Measurements from ENCODE around the gene FIZ1. TPM values are rescaled to one million over a fixed set of nuclear protein-coding genes. Genes with fewer than 3 reads are reported as not detected.

The FIZ1 gene
- total and polyA plus RNA-seq, 2 donors from 2014 or later, result 11.9 to 17.9 TPM

DNA sequence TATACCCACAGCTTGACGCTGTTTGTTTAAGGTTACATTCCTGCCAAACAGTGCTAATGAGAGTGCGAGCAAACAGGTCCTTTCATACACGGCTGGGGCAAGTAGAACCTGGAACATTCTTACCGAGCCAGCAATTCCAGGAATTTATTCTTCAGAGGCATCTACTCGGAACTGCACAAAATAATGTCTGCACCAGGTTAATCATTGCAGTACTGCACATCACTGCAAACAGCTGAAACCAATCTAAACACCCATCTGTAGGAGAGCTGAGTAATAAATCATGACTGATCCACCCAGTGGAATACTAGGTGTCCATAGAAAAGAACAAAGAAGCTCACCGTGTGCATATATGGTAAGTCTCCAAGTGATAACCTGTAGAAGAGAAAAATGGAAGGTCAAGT is 17.5 kb downstream of the FIZ1 start:
- Histone ChIP-seq H3K4me1 (ENCODE audit: control insufficient read depth in 2 of 3, insufficient read depth in 2 of 3, low read depth in 1 of 3, low read length in 3 of 3) (peaks cover 3 to 19% (median 9%) of the 10 kb centered on the region in 3 donors), H3K36me3 (ENCODE audit: control insufficient read depth in 2 of 3, insufficient read depth in 3 of 3, low read length in 3 of 3) (peaks cover 0 to 5% (median 0%) of the 10 kb centered on the region in 3 donors), H3K9ac (ENCODE audit: low read length in 3 of 3) (peak overlapping the region in 2 of 3 donors; percentile 27 to 46), H3K9me3 (ENCODE audit: control insufficient read depth in 2 of 3, insufficient read depth in 1 of 3, low read length in 3 of 3) (no peaks in the 10 kb centered on the region), H3K27ac (ENCODE audit: low read depth in 2 of 2, low read length in 2 of 2) (peak overlapping the region; percentile 64 to 83), H3K27me3 (ENCODE audit: control insufficient read depth, insufficient read depth, low read length) (no peaks in the 10 kb centered on the region), H3K4me3 (ENCODE audit: low read length in 3 of 3) (peak overlapping the region; percentile 31 to 75 (median 34))
- peak; percentile 19 for FAIRE-seq
- peak in 3 of 5 donors; percentile 61 to 87 (median 83) for DNase-seq
- TF ChIP-seq CTCF (IDR thresholded peaks at IDR 0.05; ENCODE audit: borderline replicate concordance, extremely low read depth, insufficient read depth), result no peak
- intact Hi-C loops (cut with DNase I), result no loop called here

DNA sequence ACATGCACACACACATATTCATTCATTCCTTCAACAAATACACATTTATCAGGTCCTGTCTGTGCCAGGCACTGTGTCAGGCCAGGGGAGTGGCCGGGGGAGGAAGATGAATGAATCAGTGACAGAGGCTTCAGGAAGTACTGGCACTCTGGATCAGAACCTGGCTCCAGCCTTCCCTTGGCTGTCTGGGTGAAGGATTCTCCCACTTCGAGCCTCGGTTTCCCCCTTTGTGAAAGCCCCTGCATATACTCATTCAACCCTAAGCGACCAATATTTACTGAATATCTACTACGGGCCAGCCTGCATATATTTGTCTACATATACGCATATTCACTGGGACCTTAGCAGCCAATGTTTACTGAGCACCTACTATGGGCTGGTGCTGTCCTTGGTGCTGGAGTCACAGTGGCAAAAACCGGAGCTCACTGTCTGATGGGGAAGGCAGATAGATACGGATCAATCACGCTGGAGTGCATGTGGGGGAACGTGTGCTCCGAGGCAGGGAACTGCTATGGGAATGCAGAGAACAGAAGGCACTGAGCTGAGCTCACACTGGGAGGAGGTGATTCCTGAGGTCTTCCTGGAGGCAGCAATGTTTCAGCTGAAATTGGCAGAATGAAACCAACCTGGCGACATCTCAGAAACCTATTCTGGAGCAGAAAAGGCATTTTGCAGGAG is 18.0 kb downstream of the FIZ1 start:
- no peaks in the 10 kb centered on the region for H3K27me3 ChIP-seq (ENCODE audit: control insufficient read depth, insufficient read depth, low read length)
- peaks cover 3 to 16% (median 6%) of the 10 kb centered on the region in 3 donors for H3K4me1 ChIP-seq (ENCODE audit: control insufficient read depth in 2 of 3, insufficient read depth in 2 of 3, low read depth in 1 of 3, low read length in 3 of 3)
- H3K27ac ChIP-seq (ENCODE audit: low read depth in 2 of 2, low read length in 2 of 2), result peak overlapping the region; percentile 64 to 66
- intact Hi-C loops (cut with DNase I), result no loop called here
- FAIRE-seq, result no peak
- no peak for TF ChIP-seq CTCF (IDR thresholded peaks at IDR 0.05; ENCODE audit: borderline replicate concordance, extremely low read depth, insufficient read depth)
- peak overlapping the region; percentile 30 to 87 (median 75) for H3K4me3 ChIP-seq (ENCODE audit: low read length in 3 of 3)
- peak overlapping the region; percentile 43 to 77 (median 46) for H3K9ac ChIP-seq (ENCODE audit: low read length in 3 of 3)
- peaks cover 0 to 8% (median 0%) of the 10 kb centered on the region in 3 donors for H3K36me3 ChIP-seq (ENCODE audit: control insufficient read depth in 2 of 3, insufficient read depth in 3 of 3, low read length in 3 of 3)
- no peaks in the 10 kb centered on the region for H3K9me3 ChIP-seq (ENCODE audit: control insufficient read depth in 2 of 3, insufficient read depth in 1 of 3, low read length in 3 of 3)
- DNase-seq, result no peak

DNA sequence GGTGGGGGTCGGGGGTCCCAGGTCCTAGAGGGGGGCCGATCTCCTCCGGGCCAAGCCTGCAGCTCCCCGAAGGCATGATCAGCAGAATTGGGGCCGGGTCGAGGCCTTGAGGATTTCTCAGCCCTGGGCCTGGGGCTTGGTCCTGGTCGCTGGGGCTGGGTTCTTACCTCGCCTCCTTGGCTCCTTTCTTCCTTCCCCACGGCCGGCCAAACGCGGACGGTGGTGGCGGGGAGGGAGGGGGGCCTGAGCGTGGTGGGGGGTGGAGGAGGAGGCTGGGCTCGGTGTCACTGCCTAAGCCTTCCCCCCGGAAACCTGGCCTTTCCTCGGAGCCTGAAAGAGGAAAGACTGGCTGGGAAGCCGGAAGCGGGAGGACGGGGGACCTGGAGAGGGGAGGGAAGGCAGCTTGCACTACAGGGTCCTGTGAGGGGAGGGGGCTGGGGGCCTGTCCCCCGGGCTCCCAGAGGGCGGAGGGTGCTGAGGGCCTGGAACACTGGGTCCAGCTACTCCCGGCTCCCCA is 18.6 kb downstream of the FIZ1 start, which contains the start of gene ZNF579:
TSS of gene ZNF579 (minus strand) at position 221 of the 517 bp plus-strand sequence. CDS start 1,209 bp downstream, outside the sequence.
- Histone ChIP-seq H3K4me1 (ENCODE audit: control insufficient read depth in 2 of 3, insufficient read depth in 2 of 3, low read depth in 1 of 3, low read length in 3 of 3) (peaks cover 3 to 11% (median 6%) of the 10 kb centered on the region in 3 donors), H3K4me3 (ENCODE audit: low read length in 3 of 3) (peak within 1 kb of the TSS; percentile 30 to 87 (median 75)), H3K36me3 (ENCODE audit: control insufficient read depth in 2 of 3, insufficient read depth in 3 of 3, low read length in 3 of 3) (peaks cover 0 to 8% (median 0%) of the 10 kb centered on the region in 3 donors), H3K9ac (ENCODE audit: low read length in 3 of 3) (peak within 1 kb of the TSS; percentile 77 to 79 (median 77)), H3K27ac (ENCODE audit: low read depth in 2 of 2, low read length in 2 of 2) (peak within 1 kb of the TSS; percentile 66 to 94), H3K27me3 (ENCODE audit: control insufficient read depth, insufficient read depth, low read length) (no peaks in the 10 kb centered on the region), H3K9me3 (ENCODE audit: control insufficient read depth in 2 of 3, insufficient read depth in 1 of 3, low read length in 3 of 3) (no peaks in the 10 kb centered on the region)
- intact Hi-C loops (cut with DNase I), result no loop called here
- TF ChIP-seq CTCF (IDR thresholded peaks at IDR 0.05; ENCODE audit: borderline replicate concordance, extremely low read depth, insufficient read depth), result no peak
- FAIRE-seq (no peak), DNase-seq (peak; percentile 92 to 95 (median 94))
